Stimulated activated CD4-positive, alpha-beta T cell treated with anti-CD3 and anti-CD28 coated beads, Interleukin-2, amount 100 ng/mL, for 4 hours (primary cell): ENCODE data around the gene MYH16.
"Not testable (repeated sequence)": the region's sequence is repeated elsewhere in the genome, so short reads cannot be mapped to it uniquely, and the experiment has no call there.

Source experiments
- DNase-seq: peaks from one replicate; pipeline ENCODE4 v3.0.0-alpha.2; 2020; ENCODE audit warnings: low read depth

Gene MYH16

DNA sequence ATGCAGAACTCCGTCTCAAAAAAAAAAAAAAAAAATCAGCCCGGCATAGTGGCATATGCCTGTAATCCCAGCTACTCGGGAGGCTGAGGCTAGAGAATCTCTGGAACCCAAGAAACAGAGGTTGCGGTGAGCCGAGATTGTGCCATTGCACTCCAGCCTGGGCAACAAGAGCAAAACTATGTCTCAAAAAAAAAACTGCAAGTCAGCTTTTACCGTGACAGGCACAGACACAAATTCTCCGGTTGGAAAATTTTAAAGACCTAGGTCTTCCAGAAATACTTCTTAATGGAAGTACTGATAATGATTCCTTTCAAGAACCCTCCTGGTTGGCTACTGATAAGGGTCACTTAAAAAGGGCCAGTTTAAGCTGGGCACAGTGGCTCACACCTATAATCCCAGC is 82.5 kb downstream of the MYH16 start:
- DNase-seq, result no peak

DNA sequence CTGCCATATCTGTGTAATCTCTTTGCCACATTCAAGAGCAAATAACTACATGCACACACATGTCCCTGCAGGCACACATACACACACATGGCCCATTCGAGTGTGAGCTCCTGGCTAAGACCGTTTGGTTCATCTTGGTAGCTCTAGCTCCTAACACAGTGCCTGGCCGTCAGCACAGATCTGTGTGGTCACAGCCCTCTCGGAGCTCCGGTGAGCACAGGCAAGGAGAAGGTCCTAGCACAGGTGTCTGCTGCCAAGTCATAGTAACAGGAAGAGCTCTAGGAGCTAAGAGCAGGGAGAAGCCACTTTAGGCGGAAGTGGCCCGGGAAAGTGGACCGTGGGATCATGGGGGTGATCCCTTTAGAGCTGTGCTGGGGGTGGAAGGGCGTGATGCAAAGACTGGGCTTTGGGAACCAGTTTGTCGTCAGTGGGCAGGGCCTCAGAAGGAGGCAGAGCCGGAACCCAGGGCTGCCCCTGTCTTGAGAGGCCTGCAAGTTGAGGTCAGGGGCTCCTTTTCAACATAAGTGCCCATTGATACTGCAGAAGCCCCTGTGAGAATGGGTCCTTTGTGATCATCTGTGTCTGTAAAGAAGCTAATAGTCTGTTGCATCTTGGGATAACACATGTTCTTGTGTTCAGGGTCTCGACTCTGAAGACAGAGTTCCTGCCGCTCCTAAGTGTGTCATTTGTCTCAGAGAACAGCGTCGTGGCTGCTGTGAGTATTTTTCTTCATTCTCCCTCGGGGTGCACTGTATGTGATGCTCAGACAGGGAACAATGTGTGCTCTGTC is 85.3 kb downstream of the MYH16 start:
- no peak for DNase-seq

DNA sequence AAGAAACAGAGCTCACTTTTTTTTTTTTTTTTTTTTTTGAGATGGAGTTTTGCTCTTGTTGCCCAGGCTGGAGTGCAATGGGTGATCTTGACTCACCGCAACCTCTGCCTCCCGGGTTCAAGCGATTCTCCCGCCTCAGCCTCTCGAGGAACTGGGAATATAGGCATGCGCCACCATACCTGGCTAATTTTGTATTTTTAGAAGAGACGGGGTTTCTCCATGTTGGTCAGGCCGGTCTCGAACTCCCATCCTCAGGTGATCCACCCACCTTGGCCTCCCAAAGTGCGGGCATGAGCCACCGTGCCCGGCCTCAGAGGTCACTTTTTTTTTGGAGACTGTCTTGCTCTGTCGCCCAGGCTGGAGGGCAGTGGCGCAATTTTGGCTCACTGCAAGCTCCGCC is 85.9 kb downstream of the MYH16 start:
- DNase-seq, result not testable (repeated sequence)

DNA sequence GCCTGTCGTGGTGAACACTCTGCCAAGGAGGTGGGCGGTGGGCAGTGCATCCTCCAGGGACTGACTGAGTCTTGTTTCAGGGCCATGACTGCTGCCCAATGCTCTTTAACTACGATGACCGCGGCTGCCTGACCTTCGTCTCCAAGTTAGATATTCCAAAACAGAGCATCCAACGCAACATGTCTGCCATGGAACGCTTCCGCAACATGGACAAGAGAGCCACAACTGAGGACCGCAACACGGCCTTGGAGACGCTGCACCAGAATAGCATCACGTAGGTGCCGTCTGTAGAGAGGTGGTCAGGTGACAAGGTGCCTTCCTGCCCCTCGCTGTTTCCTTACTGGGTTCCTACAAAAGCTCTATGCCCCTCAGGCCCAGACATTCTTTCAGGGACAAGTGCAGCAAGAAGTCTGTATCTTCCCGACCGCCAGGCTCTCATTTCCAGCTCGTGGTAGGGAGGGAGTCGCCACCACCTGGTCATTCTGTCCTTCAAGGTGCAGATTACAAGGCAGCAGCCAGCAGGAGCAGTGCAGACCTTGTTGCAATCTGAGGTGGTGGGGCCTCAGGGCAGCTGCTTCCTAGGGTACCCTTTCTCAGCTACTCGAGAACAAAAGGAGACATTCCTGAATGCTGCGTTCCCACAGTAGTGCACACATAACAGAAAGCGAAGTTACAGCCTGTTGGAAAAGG is 87.0 kb downstream of the MYH16 start:
- DNase-seq, result no peak
